ENCODE data around the gene MRPL48.

GRCh38 chr11:73856031-73856567 lies 68.4 kb downstream of the MRPL48 start:
- TF ChIP-seq CTCF (IDR thresholded peaks at IDR 0.05), result no peak
- TF ChIP-seq POLR2A (IDR thresholded peaks at IDR 0.05), result no peak
